IMR-90 (cell line): ENCODE measurements around the gene KRT72. TPM values are rescaled to one million over a fixed set of nuclear protein-coding genes. Genes with fewer than 3 reads are reported as not detected.

Experiments
- ATAC-seq: fragments of 200-7000 bp; cut with Tn5 transposase; 2 replicates; pipeline ENCODE4 v1.9.1; 2020; ENCODE audit warnings: low read depth, mild to moderate bottlenecking, moderate library complexity
- BruUV-seq: library from RNA; stranded (reverse); fragments of 400-500 nt; replicated peaks from 2 replicates; lab custom pipeline; 2021; lab: Mats Ljungman, UMichigan
- CTCF ChIA-PET: fragments of 300-600 bp; formaldehyde crosslinking; extraction: SDS; loops from one replicate; lab custom pipeline; 2021; ENCODE audit warnings: antibody characterized with exemption; lab: Yijun Ruan, JAX
- POLR2A ChIA-PET: fragments of 300-600 bp; sonication (Branson Sonifier 250); formaldehyde crosslinking; loops from one replicate; lab custom pipeline; 2022; ENCODE audit warnings: antibody characterized with exemption; ENCODE audit not compliant: unreplicated experiment; lab: Charles Lee
- DNase-seq: peaks from one replicate; pipeline ENCODE4 v3.0.0; 2013
- H2AFZ ChIP-seq: replicated peaks from 2 replicates; pipeline ENCODE3; 2013; ENCODE audit warnings: low read length, mild to moderate bottlenecking; ENCODE audit not compliant: poor library complexity
- H2AK5ac ChIP-seq: 2 replicates; pipeline ENCODE4 v1.6.1; 2013; ENCODE audit warnings: low read depth, low read length, inconsistent platforms
- H2AK9ac ChIP-seq: replicated peaks from 2 replicates; pipeline ENCODE3; 2013; ENCODE audit warnings: mild to moderate bottlenecking, low read depth, low read length, moderate library complexity; ENCODE audit not compliant: poor library complexity
- H2BK120ac ChIP-seq: 2 replicates; pipeline ENCODE4 v1.6.1; 2013; ENCODE audit warnings: low read depth, low read length, inconsistent platforms
- H2BK15ac ChIP-seq: 3 replicates; pipeline ENCODE4 v1.6.1; 2013; ENCODE audit warnings: low read depth, low read length, inconsistent platforms
- H2BK20ac ChIP-seq: 2 replicates; pipeline ENCODE4 v1.6.1; 2013; ENCODE audit warnings: low read depth, mild to moderate bottlenecking, inconsistent platforms, low read length, moderate library complexity
- H2BK5ac ChIP-seq: 2 replicates; pipeline ENCODE4 v1.6.1; 2013; ENCODE audit warnings: mild to moderate bottlenecking, low read depth, low read length, inconsistent platforms; ENCODE audit not compliant: poor library complexity, severe bottlenecking
- H3K14ac ChIP-seq: replicated peaks from 2 replicates; pipeline ENCODE4 v1.6.1; 2013; ENCODE audit warnings: low read depth, low read length, inconsistent platforms
- H3K18ac ChIP-seq: 2 replicates; pipeline ENCODE4 v1.6.1; 2013; ENCODE audit warnings: low read depth, low read length, control low read depth
- H3K23ac ChIP-seq: 2 replicates; pipeline ENCODE4 v1.6.1; 2013; ENCODE audit warnings: low read depth, low read length, inconsistent platforms
- H3K27ac ChIP-seq: 2 replicates; pipeline ENCODE4 v1.5.1; 2013; ENCODE audit warnings: mild to moderate bottlenecking, control low read depth, low read length; ENCODE audit not compliant: insufficient read depth
- H3K27me3 ChIP-seq: 2 replicates; pipeline ENCODE4 v1.6.1; 2013; ENCODE audit warnings: low read length; ENCODE audit not compliant: control insufficient read depth, insufficient read depth
- H3K36me3 ChIP-seq: 2 replicates; pipeline ENCODE4 v1.6.1; 2013; ENCODE audit warnings: low read length, mixed read lengths; ENCODE audit not compliant: control insufficient read depth, insufficient read depth
- H3K4ac ChIP-seq: 2 replicates; pipeline ENCODE4 v1.6.1; 2013; ENCODE audit warnings: low read depth, low read length, inconsistent platforms
- H3K4me1 ChIP-seq: 2 replicates; pipeline ENCODE4 v1.6.1; 2013; ENCODE audit warnings: low read length, mixed read lengths; ENCODE audit not compliant: control insufficient read depth, insufficient read depth
- H3K4me2 ChIP-seq: 2 replicates; pipeline ENCODE4 v1.6.1; 2013; ENCODE audit warnings: low read depth, mild to moderate bottlenecking, control low read depth, low read length, moderate library complexity
- H3K4me3 ChIP-seq: 2 replicates; pipeline ENCODE4 v1.5.1; 2013; ENCODE audit warnings: low read depth, mild to moderate bottlenecking, control low read depth, low read length, moderate library complexity; ENCODE audit not compliant: insufficient read depth
- H3K56ac ChIP-seq: 2 replicates; pipeline ENCODE4 v1.6.1; 2013; ENCODE audit warnings: low read length, inconsistent platforms; ENCODE audit not compliant: insufficient read depth; ENCODE audit errors: extremely low read depth
- H3K79me1 ChIP-seq, 2 experiments: 2 replicates each; pipeline ENCODE4 v1.6.1; 2013; ENCODE audit warnings: low read length in 2 of 2, inconsistent platforms in 1 of 2, low read depth in 1 of 2
- H3K9ac ChIP-seq: 2 replicates; pipeline ENCODE4 v1.6.1; 2013; ENCODE audit warnings: low read depth, low read length, control low read depth
- H3K9me1 ChIP-seq: 2 replicates; pipeline ENCODE4 v1.6.1; 2013; ENCODE audit warnings: low read length, inconsistent platforms; ENCODE audit not compliant: insufficient read depth
- H3K9me3 ChIP-seq: 2 replicates; pipeline ENCODE4 v1.6.1; 2013; ENCODE audit warnings: low read length; ENCODE audit not compliant: control insufficient read depth, insufficient read depth
- H4K20me1 ChIP-seq: 2 replicates; pipeline ENCODE4 v1.6.1; 2013; ENCODE audit warnings: low read length, inconsistent platforms; ENCODE audit not compliant: insufficient read depth
- H4K5ac ChIP-seq: 2 replicates; pipeline ENCODE4 v1.6.1; 2013; ENCODE audit warnings: mild to moderate bottlenecking, low read depth, low read length, control low read depth
- H4K8ac ChIP-seq, 2 experiments: 2 replicates each; pipeline ENCODE4 v1.6.1; 2013; ENCODE audit warnings: low read depth in 2 of 2, low read length in 2 of 2, control low read depth in 1 of 2, inconsistent platforms in 1 of 2
- H4K91ac ChIP-seq: 2 replicates; pipeline ENCODE4 v1.6.1; 2013; ENCODE audit warnings: low read depth, low read length, inconsistent platforms; ENCODE audit not compliant: insufficient read depth
- BHLHE40 ChIP-seq: fragments of 150-350 bp; IDR thresholded peaks from 2 replicates; pipeline ENCODE4 v1.6.1; 2016; ENCODE audit warnings: mild to moderate bottlenecking, low read depth, low read length
- CEBPB ChIP-seq: IDR thresholded peaks from 2 replicates; pipeline ENCODE4 v1.6.1; 2012; ENCODE audit warnings: low read depth, low read length, improper control_type of control experiment
- CHD1 ChIP-seq: IDR thresholded peaks from 2 replicates; pipeline ENCODE4 v1.6.1; 2012; ENCODE audit warnings: low read depth, low read length, improper control_type of control experiment
- CTCF ChIP-seq: conservative IDR thresholded peaks from 2 replicates; pipeline ENCODE4 v1.5.1; 2012; ENCODE audit warnings: mild to moderate bottlenecking, low read depth, low read length, improper control_type of control experiment
- ELK1 ChIP-seq: fragments of 150-350 bp; IDR thresholded peaks from 2 replicates; pipeline ENCODE4 v1.6.1; 2016; ENCODE audit warnings: low read depth, mild to moderate bottlenecking, low read length, moderate library complexity, borderline replicate concordance
- FOS ChIP-seq: fragments of 150-350 bp; IDR thresholded peaks from 2 replicates; pipeline ENCODE4 v1.6.1; 2016; ENCODE audit warnings: low read depth, low read length
- MAFK ChIP-seq: IDR thresholded peaks from 2 replicates; pipeline ENCODE4 v1.6.1; 2012; ENCODE audit warnings: low read depth, low read length, improper control_type of control experiment
- MAZ ChIP-seq: IDR thresholded peaks from 2 replicates; pipeline ENCODE4 v1.6.1; 2012; ENCODE audit warnings: low read depth, mild to moderate bottlenecking, low read length, improper control_type of control experiment, moderate library complexity, borderline replicate concordance
- NFE2L2 ChIP-seq: fragments of 150-350 bp; IDR thresholded peaks from 2 replicates; pipeline ENCODE4 v1.6.1; 2016; ENCODE audit warnings: low read depth, mild to moderate bottlenecking, low read length
- POLR2A ChIP-seq: IDR thresholded peaks from 2 replicates; pipeline ENCODE4 v1.6.1; 2012; ENCODE audit warnings: mild to moderate bottlenecking, low read depth, low read length
- RAD21 ChIP-seq: IDR thresholded peaks from 2 replicates; pipeline ENCODE4 v1.6.1; 2012; ENCODE audit warnings: low read length, improper control_type of control experiment
- RCOR1 ChIP-seq: IDR thresholded peaks from 2 replicates; pipeline ENCODE4 v1.6.1; 2012; ENCODE audit warnings: mild to moderate bottlenecking, low read length, improper control_type of control experiment; ENCODE audit not compliant: insufficient replicate concordance
- RFX5 ChIP-seq: IDR thresholded peaks from 2 replicates; pipeline ENCODE4 v1.8.0; 2012; ENCODE audit warnings: low read depth, mild to moderate bottlenecking, low read length, moderate library complexity
- SMC3 ChIP-seq: fragments of 150-350 bp; IDR thresholded peaks from 2 replicates; pipeline ENCODE4 v1.6.1; 2016; ENCODE audit warnings: low read depth, mild to moderate bottlenecking, antibody characterized with exemption, low read length, moderate library complexity
- USF2 ChIP-seq: fragments of 150-350 bp; IDR thresholded peaks from 2 replicates; pipeline ENCODE4 v1.6.1; 2017; ENCODE audit warnings: mild to moderate bottlenecking, antibody characterized with exemption, low read length, low read depth
- WGBS, 2 experiments: methylation state at CpG; one replicate each; pipeline versions ENCODE4 v1.1.5 to v1.1.7; 2013; ENCODE audit warnings: missing lambda C conversion rate in 2 of 2; ENCODE audit not compliant: insufficient read length in 1 of 2; ENCODE audit errors: extremely low coverage in 2 of 2; 5-methylcytosine and 5-hydroxymethylcytosine counted together
- dilution Hi-C: fragments of 300-500 bp; cut with HindIII; formaldehyde crosslinking; loops from one replicate; pipeline ENCODE4 v1.14.3; 2018; ENCODE audit warnings: low sequenced_read_pairs; ENCODE audit not compliant: unreplicated experiment
- in situ Hi-C: fragments of 300-500 bp; cut with MboI; formaldehyde crosslinking; loops from 3 replicates; pipeline ENCODE4 v1.14.3; 2019; ENCODE audit warnings: low sequenced_read_pairs, inconsistent platforms, mixed read lengths
- intact Hi-C: fragments of 100-400 bp; cut with micrococcal nuclease; formaldehyde crosslinking; loops from 2 replicates; pipeline ENCODE4 v1.10.0; 2022
- polyA plus RNA-seq, 3 experiments: library from polyadenylated mRNA; depleted of rRNA; stranded (reverse); fragments of >200 nt; gene quantifications; 2 replicates each; pipeline ENCODE4 v1.2.3, GENCODE V29; 2012; ENCODE audit warnings: low replicate concordance in 1 of 3
- total RNA-seq: library from RNA; depleted of rRNA; stranded (reverse); fragments of >200 nt; gene quantifications from 2 replicates; pipeline ENCODE4 v1.2.3, GENCODE V29; 2012

Gene KRT72
- total and polyA plus RNA-seq, 2 of the 4 experiments (the other 2 are of a cell fraction): not detected

GRCh38 chr12:52612431-52613383 is 11.4 kb upstream of the KRT72 start:
- H3K27ac ChIP-seq: no peak overlapping the region
- no CpG with 5 or more reads among the region's 5 CpGs for WGBS, 2 experiments
- no peak overlapping the region for H2AK5ac ChIP-seq
- no TSS peak for BruUV-seq
- no peak overlapping the region for H3K9ac ChIP-seq
- H3K23ac ChIP-seq: no peak overlapping the region
- no peaks in the 10 kb centered on the region for H3K79me1 ChIP-seq
- no peak overlapping the region for H3K4me3 ChIP-seq
- ChIA-PET POLR2A (no interaction called here), CTCF (no interaction called here)
- in situ Hi-C loops: no loop called here
- H3K4me1 ChIP-seq: no peaks in the 10 kb centered on the region
- H2AFZ ChIP-seq: no peak overlapping the region
- no peak overlapping the region for H3K4me2 ChIP-seq
- dilution Hi-C loops: no loop called here
- no peaks in the 10 kb centered on the region for H3K9me3 ChIP-seq
- H4K20me1 ChIP-seq: no peaks in the 10 kb centered on the region
- H3K14ac ChIP-seq: no peak overlapping the region
- intact Hi-C loops: no loop called here
- peaks cover 40% of the 10 kb centered on the region for H3K27me3 ChIP-seq
- no peaks in the 10 kb centered on the region for H3K36me3 ChIP-seq
- no peak overlapping the region for H2BK5ac ChIP-seq
- ATAC-seq (no peak), DNase-seq (no peak)
- H3K9me1 ChIP-seq: no peaks in the 10 kb centered on the region
- no peak overlapping the region for H2BK120ac ChIP-seq
- no peak overlapping the region for H3K56ac ChIP-seq
- no peak overlapping the region for H2BK15ac ChIP-seq
- no peak overlapping the region for H2BK20ac ChIP-seq
- H3K4ac ChIP-seq: no peak overlapping the region
- H4K91ac ChIP-seq: no peak overlapping the region
- H4K5ac ChIP-seq: no peak overlapping the region
- no peak overlapping the region for H2AK9ac ChIP-seq
- H4K8ac ChIP-seq: no peak overlapping the region
- H3K18ac ChIP-seq: no peak overlapping the region
- TF ChIP-seq ELK1 (no peak), RFX5 (no peak), POLR2A (no peak), RCOR1 (no peak), SMC3 (no peak), RAD21 (no peak), BHLHE40 (no peak), CHD1 (no peak), MAFK (no peak), CTCF (no peak), CEBPB (no peak), USF2 (no peak), MAZ (no peak), FOS (no peak), NFE2L2 (no peak)
